ENCODE data around the gene BTBD2. TPM values are rescaled to one million over a fixed set of nuclear protein-coding genes. Genes with fewer than 3 reads are reported as not detected.

BTBD2 gene
- total and polyA plus RNA-seq, 8 donors, result 33.9 to 46.4 (median 37.0) TPM

DNA sequence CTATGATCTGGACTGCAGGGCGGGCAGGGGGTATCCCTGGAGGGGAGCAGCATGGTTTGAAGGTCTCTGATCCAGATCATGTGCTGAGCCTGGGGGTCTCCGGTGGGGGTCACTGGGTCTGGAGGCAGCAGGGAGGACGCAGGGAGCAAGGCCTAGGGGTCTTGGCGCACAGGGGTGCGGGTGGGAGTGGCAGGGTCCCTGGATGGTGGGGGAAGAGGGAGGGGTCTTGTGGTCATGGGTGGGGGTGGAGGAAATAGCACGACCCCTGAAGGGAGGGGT, 1.9 kb downstream of the BTBD2 start:
- Histone ChIP-seq H3K4me1 (no peaks in the 10 kb centered on the region), H3K27ac (no peak overlapping the region), H3K27me3 (no peaks in the 10 kb centered on the region), H3K4me3 (no peak overlapping the region), H3K9me3 (no peaks in the 10 kb centered on the region), H3K36me3 (no peaks in the 10 kb centered on the region)
- intact Hi-C loops (cut with DNase I), result no loop called here
- WGBS, 2 donors, result 86 to 92% methylated on average over 6 of the region's 6 CpGs
- DNase-seq (peak in 1 of 6 donors; percentile 53), FAIRE-seq (no peak), ATAC-seq (no peak)
- TF ChIP-seq, protein P1, sequence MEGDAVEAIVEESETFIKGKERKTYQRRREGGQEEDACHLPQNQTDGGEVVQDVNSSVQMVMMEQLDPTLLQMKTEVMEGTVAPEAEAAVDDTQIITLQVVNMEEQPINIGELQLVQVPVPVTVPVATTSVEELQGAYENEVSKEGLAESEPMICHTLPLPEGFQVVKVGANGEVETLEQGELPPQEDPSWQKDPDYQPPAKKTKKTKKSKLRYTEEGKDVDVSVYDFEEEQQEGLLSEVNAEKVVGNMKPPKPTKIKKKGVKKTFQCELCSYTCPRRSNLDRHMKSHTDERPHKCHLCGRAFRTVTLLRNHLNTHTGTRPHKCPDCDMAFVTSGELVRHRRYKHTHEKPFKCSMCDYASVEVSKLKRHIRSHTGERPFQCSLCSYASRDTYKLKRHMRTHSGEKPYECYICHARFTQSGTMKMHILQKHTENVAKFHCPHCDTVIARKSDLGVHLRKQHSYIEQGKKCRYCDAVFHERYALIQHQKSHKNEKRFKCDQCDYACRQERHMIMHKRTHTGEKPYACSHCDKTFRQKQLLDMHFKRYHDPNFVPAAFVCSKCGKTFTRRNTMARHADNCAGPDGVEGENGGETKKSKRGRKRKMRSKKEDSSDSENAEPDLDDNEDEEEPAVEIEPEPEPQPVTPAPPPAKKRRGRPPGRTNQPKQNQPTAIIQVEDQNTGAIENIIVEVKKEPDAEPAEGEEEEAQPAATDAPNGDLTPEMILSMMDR (IDR thresholded peaks at IDR 0.05), result no peak

DNA sequence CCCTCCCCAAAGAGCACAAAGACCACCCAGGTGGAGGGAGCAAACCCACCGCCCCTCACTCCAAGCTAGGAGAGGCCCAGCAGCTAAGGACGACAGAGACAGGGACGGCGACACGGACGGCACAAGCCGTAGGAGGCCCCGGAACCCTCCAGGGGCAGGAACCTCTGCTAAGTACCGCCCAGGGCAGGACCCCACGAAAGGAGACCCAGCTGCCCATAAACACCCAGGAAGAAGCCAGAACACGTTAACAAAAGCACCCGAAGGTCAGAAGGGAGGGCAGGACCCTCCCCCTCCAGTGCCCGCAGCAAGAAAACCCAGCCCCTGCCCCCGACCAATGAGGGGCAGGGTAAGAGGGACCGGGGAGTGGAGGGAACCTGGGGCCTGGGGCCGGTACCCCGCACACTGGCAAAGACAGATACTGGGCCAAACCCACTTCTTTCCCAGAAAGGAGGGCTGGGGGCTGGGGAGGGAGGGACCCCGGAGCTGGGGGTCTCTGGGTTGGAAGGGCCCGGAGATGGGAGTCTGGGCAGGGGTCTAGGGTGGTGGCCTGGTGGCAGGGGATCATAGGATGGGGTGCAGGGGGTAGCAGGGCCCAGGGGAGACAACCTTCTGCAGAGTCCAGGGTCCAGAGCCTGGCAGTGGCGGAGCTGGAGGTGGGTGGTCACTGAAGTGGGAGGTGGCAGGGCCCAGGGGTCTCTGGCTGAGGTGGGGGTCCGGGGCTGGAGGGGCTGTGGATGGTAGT, 2.4 kb downstream of the BTBD2 start:
- ATAC-seq (no peak), DNase-seq (peak in 1 of 6 donors; percentile 75), FAIRE-seq (no peak)
- 78 to 85% methylated on average over 21 of the region's 21 CpGs for WGBS, 2 donors
- H3K27me3 ChIP-seq, result no peaks in the 10 kb centered on the region
- no peak overlapping the region for H3K27ac ChIP-seq
- TF ChIP-seq, protein P1 (IDR thresholded peaks at IDR 0.05), result no peak
- no peaks in the 10 kb centered on the region for H3K36me3 ChIP-seq
- no peaks in the 10 kb centered on the region for H3K9me3 ChIP-seq
- intact Hi-C loops (cut with DNase I), result no loop called here
- H3K4me3 ChIP-seq, result no peak overlapping the region
- no peaks in the 10 kb centered on the region for H3K4me1 ChIP-seq

DNA sequence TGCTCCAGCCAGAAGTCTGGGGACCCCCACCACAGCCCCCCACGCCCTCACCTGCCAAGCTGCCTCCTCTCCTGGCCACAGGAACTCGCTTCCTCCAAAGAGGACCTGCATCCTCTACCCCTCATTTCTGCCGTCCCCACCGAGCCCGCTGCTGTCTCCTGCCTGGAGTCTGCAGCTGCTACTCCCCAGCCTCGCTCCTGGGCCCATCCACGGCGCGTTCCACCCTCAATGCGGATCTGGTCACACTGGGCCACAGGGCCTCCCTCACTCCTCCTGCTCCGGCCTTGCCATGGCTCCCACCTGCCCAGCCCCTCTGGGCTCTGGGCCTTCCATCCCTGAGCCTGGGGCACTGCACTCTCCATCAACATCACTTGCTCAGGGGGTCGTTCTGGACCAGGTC, 4.3 kb downstream of the BTBD2 start:
- no peak for ATAC-seq
- DNase-seq, result peak in 1 of 6 donors; percentile 70
- TF ChIP-seq, protein P1 (IDR thresholded peaks at IDR 0.05), result no peak
- no peaks in the 10 kb centered on the region for H3K36me3 ChIP-seq
- no peak for FAIRE-seq
- H3K27me3 ChIP-seq, result no peaks in the 10 kb centered on the region
- no peak overlapping the region for H3K4me3 ChIP-seq
- H3K9me3 ChIP-seq, result no peaks in the 10 kb centered on the region
- H3K27ac ChIP-seq, result no peak overlapping the region
- intact Hi-C loops (cut with DNase I), result no loop called here
- WGBS, 2 donors, result 93 to 96% methylated on average over 11 to 12 of the region's 12 CpGs
- no peaks in the 10 kb centered on the region for H3K4me1 ChIP-seq

DNA sequence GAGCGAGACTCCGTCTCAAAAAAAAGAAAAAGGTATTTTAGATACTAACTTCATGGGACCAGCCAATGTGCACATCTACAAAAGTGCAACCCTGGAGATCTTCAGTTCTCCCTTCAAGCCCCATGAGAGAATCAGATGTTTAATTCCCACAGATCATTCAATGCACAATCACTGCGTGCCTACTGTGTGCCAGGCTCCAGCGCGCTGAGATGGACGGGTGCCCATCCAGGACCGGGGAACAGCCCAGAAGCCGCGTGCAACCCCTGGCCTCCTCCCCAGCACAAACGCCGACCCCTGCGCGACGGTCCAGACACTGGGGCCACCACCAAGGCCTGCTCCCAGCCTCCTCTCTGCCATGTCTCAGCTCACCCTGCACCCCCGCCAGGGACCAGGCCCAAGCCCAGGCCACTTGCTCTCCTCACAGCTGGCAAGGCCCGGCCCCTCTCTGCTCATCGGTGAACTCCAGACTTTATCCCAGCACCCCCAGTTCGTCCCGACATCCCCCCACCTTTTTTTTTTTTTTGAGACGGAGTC, 5.3 kb downstream of the BTBD2 start:
- no peak overlapping the region for H3K27ac ChIP-seq
- TF ChIP-seq, protein P1 (IDR thresholded peaks at IDR 0.05), result no peak
- H3K36me3 ChIP-seq, result no peaks in the 10 kb centered on the region
- FAIRE-seq (no peak), ATAC-seq (no peak), DNase-seq (peak in 1 of 6 donors; percentile 65)
- intact Hi-C loops (cut with DNase I), result no loop called here
- no peaks in the 10 kb centered on the region for H3K27me3 ChIP-seq
- H3K9me3 ChIP-seq, result no peaks in the 10 kb centered on the region
- H3K4me3 ChIP-seq, result no peak overlapping the region
- no peaks in the 10 kb centered on the region for H3K4me1 ChIP-seq
- 93 to 95% methylated on average over 20 of the region's 20 CpGs for WGBS, 2 donors

DNA sequence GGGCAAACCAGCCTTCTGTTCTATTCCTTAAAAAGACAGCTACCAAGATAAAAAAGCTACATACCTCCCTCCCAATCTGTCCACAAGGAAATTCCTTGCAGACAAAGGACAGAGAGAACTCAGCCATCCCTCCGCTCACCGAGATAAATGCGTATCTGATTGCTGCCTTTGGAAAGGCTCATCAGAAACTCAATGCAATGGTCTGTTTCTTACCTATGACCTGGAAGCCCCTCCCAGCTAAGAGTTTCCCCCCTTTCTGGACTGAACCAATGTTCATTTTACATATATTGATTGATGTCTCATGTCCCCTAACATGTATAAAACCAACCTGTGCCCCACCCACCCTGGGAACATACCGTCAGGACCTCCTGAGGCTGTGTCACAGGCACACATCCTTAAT, 11.6 kb downstream of the BTBD2 start:
- Histone ChIP-seq H3K36me3 (peaks cover 0 to 6% (median 0%) of the 10 kb centered on the region in 3 donors), H3K27me3 (no peaks in the 10 kb centered on the region), H3K9me3 (no peaks in the 10 kb centered on the region), H3K27ac (no peak overlapping the region), H3K4me1 (no peaks in the 10 kb centered on the region), H3K4me3 (no peak overlapping the region)
- DNase-seq (no peak), ATAC-seq (no peak), FAIRE-seq (no peak)
- 89 to 92% methylated on average over 4 of the region's 4 CpGs for whole genome bisulfite sequencing, 2 donors
- TF ChIP-seq, protein P1 (IDR thresholded peaks at IDR 0.05), result no peak
- intact Hi-C loops (cut with DNase I), result no loop called here
